ENCODE measurements around the gene SPTLC1.
"Not testable (repeated sequence)": the region's sequence is repeated elsewhere in the genome, so short reads cannot be mapped to it uniquely, and the experiment has no call there.

SPTLC1 gene

DNA sequence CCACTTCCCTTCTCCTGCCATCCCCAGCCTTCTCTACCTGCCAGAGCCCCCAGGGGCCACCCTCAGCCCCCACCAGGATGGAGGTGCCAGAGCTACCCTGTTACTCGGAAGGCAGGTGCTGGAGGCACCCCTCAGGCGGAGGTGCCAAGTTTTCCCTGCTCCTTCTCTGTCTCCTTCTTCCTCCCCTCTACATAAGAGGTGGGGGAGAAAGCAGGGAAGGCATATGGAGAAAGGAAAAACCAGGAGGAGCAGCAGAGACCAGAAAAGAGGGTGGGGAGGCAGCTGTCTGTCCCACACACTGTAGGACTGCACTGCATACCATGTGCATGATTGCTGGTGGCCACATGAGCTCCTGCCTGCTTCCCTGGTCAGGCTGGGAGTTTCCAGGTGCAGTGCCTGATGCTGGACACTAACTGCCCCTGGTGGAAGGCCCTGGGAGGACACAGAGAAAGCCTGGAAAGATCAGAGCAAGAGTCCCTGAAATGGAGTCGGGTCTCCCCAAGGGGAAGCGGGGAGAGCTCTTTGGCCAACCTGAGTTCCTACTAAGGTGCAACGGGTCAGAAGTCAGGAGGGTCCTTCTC lies 23.8 kb upstream of the SPTLC1 start:
- H3K4ac ChIP-seq (ENCODE audit: low read depth, low read length); H3K9ac ChIP-seq (ENCODE audit: low read length); H3K4me1 ChIP-seq (ENCODE audit: control insufficient read depth, low read depth, low read length); H3K36me3 ChIP-seq (ENCODE audit: control insufficient read depth, insufficient read depth, low read length); H3K27ac ChIP-seq (ENCODE audit: low read depth, low read length); H3K23ac ChIP-seq (ENCODE audit: low read length); H2BK120ac ChIP-seq (ENCODE audit: low read depth, low read length); H3K79me1 ChIP-seq (ENCODE audit: low read length); H3K79me2 ChIP-seq (ENCODE audit: control insufficient read depth, insufficient read depth, low read length); H3K27me3 ChIP-seq (ENCODE audit: insufficient read depth, low read length, poor library complexity); H3K4me3 ChIP-seq (ENCODE audit: low read length); H2AK5ac ChIP-seq (ENCODE audit: low read length); H3K4me2 ChIP-seq (ENCODE audit: low read length); H3K18ac ChIP-seq (ENCODE audit: low read length); H3K56ac ChIP-seq (ENCODE audit: low read length); H4K8ac ChIP-seq (ENCODE audit: low read depth, low read length); H2BK5ac ChIP-seq (ENCODE audit: low read length); H2BK15ac ChIP-seq (replicated peaks; ENCODE audit: low read depth); H4K5ac ChIP-seq (ENCODE audit: low read length): not testable (repeated sequence)
- peak; percentile 61 for DNase-seq
- no CpG with 5 or more reads among the region's 5 CpGs for WGBS (ENCODE audit: extremely low coverage, insufficient coverage, low lambda C conversion rate)

GRCh38 chr9:92138157-92138959 lies 23.1 kb upstream of the SPTLC1 start:
- no peaks in the 10 kb centered on the region for H3K4me1 ChIP-seq (ENCODE audit: control insufficient read depth, low read depth, low read length)
- H3K18ac ChIP-seq (ENCODE audit: low read length), result no peak overlapping the region
- no peak overlapping the region for H3K4ac ChIP-seq (ENCODE audit: low read depth, low read length)
- H3K27me3 ChIP-seq (ENCODE audit: insufficient read depth, low read length, poor library complexity), result no peaks in the 10 kb centered on the region
- no peak overlapping the region for H3K23ac ChIP-seq (ENCODE audit: low read length)
- H3K79me2 ChIP-seq (ENCODE audit: control insufficient read depth, insufficient read depth, low read length), result no peaks in the 10 kb centered on the region
- peak overlapping the region; percentile 17 for H3K56ac ChIP-seq (ENCODE audit: low read length)
- H3K36me3 ChIP-seq (ENCODE audit: control insufficient read depth, insufficient read depth, low read length), result no peaks in the 10 kb centered on the region
- no peak overlapping the region for H3K4me2 ChIP-seq (ENCODE audit: low read length)
- H3K27ac ChIP-seq (ENCODE audit: low read depth, low read length), result no peak overlapping the region
- H4K8ac ChIP-seq (ENCODE audit: low read depth, low read length), result no peak overlapping the region
- no peak overlapping the region for H3K9ac ChIP-seq (ENCODE audit: low read length)
- no CpG with 5 or more reads among the region's 22 CpGs for WGBS (ENCODE audit: extremely low coverage, insufficient coverage, low lambda C conversion rate)
- H2BK5ac ChIP-seq (ENCODE audit: low read length), result no peak overlapping the region
- H2BK15ac ChIP-seq (replicated peaks; ENCODE audit: low read depth), result no peak overlapping the region
- DNase-seq, result peak; percentile 66
- no peak overlapping the region for H2AK5ac ChIP-seq (ENCODE audit: low read length)
- no peak overlapping the region for H3K4me3 ChIP-seq (ENCODE audit: low read length)
- H2BK120ac ChIP-seq (ENCODE audit: low read depth, low read length), result no peak overlapping the region
- H3K79me1 ChIP-seq (ENCODE audit: low read length), result no peaks in the 10 kb centered on the region
- no peak overlapping the region for H4K5ac ChIP-seq (ENCODE audit: low read length)

- Histone ChIP-seq H3K79me1 (ENCODE audit: low read length) (no peaks in the 10 kb centered on the region), H3K23ac (ENCODE audit: low read length) (no peak overlapping the region), H3K27ac (ENCODE audit: low read depth, low read length) (no peak overlapping the region), H3K79me2 (ENCODE audit: control insufficient read depth, insufficient read depth, low read length) (no peaks in the 10 kb centered on the region), H3K18ac (ENCODE audit: low read length) (no peak overlapping the region), H3K9ac (ENCODE audit: low read length) (no peak overlapping the region), H3K56ac (ENCODE audit: low read length) (no peak overlapping the region), H2BK5ac (ENCODE audit: low read length) (no peak overlapping the region), H4K8ac (ENCODE audit: low read depth, low read length) (no peak overlapping the region), H2BK15ac (replicated peaks; ENCODE audit: low read depth) (no peak overlapping the region), H2AK5ac (ENCODE audit: low read length) (no peak overlapping the region), H3K27me3 (ENCODE audit: insufficient read depth, low read length, poor library complexity) (no peaks in the 10 kb centered on the region), H4K5ac (ENCODE audit: low read length) (no peak overlapping the region), H3K4ac (ENCODE audit: low read depth, low read length) (no peak overlapping the region), H3K4me1 (ENCODE audit: control insufficient read depth, low read depth, low read length) (no peaks in the 10 kb centered on the region), H2BK120ac (ENCODE audit: low read depth, low read length) (no peak overlapping the region), H3K4me3 (ENCODE audit: low read length) (no peak overlapping the region), H3K36me3 (ENCODE audit: control insufficient read depth, insufficient read depth, low read length) (no peaks in the 10 kb centered on the region), H3K4me2 (ENCODE audit: low read length) (no peak overlapping the region)
- no CpG with 5 or more reads among the region's 19 CpGs for WGBS (ENCODE audit: extremely low coverage, insufficient coverage, low lambda C conversion rate)
- no peak for DNase-seq
Observed at GRCh38 chr9:92136184-92136858, 21.1 kb upstream of the SPTLC1 start.

GRCh38 chr9:92135576-92135975 lies 20.4 kb upstream of the SPTLC1 start:
- no peak overlapping the region for H3K9ac ChIP-seq (ENCODE audit: low read length)
- H3K27me3 ChIP-seq (ENCODE audit: insufficient read depth, low read length, poor library complexity), result no peaks in the 10 kb centered on the region
- no peak overlapping the region for H3K18ac ChIP-seq (ENCODE audit: low read length)
- no peak overlapping the region for H2BK120ac ChIP-seq (ENCODE audit: low read depth, low read length)
- no peak overlapping the region for H4K8ac ChIP-seq (ENCODE audit: low read depth, low read length)
- H3K4me1 ChIP-seq (ENCODE audit: control insufficient read depth, low read depth, low read length), result no peaks in the 10 kb centered on the region
- H3K4me2 ChIP-seq (ENCODE audit: low read length), result no peak overlapping the region
- no peaks in the 10 kb centered on the region for H3K36me3 ChIP-seq (ENCODE audit: control insufficient read depth, insufficient read depth, low read length)
- H3K79me2 ChIP-seq (ENCODE audit: control insufficient read depth, insufficient read depth, low read length), result no peaks in the 10 kb centered on the region
- no peak overlapping the region for H2BK5ac ChIP-seq (ENCODE audit: low read length)
- no peak for DNase-seq
- no CpG with 5 or more reads among the region's 7 CpGs for WGBS (ENCODE audit: extremely low coverage, insufficient coverage, low lambda C conversion rate)
- no peak overlapping the region for H3K4me3 ChIP-seq (ENCODE audit: low read length)
- no peak overlapping the region for H4K5ac ChIP-seq (ENCODE audit: low read length)
- no peak overlapping the region for H3K4ac ChIP-seq (ENCODE audit: low read depth, low read length)
- no peak overlapping the region for H2BK15ac ChIP-seq (replicated peaks; ENCODE audit: low read depth)
- no peak overlapping the region for H2AK5ac ChIP-seq (ENCODE audit: low read length)
- no peak overlapping the region for H3K27ac ChIP-seq (ENCODE audit: low read depth, low read length)
- no peaks in the 10 kb centered on the region for H3K79me1 ChIP-seq (ENCODE audit: low read length)
- no peak overlapping the region for H3K56ac ChIP-seq (ENCODE audit: low read length)
- no peak overlapping the region for H3K23ac ChIP-seq (ENCODE audit: low read length)

DNA sequence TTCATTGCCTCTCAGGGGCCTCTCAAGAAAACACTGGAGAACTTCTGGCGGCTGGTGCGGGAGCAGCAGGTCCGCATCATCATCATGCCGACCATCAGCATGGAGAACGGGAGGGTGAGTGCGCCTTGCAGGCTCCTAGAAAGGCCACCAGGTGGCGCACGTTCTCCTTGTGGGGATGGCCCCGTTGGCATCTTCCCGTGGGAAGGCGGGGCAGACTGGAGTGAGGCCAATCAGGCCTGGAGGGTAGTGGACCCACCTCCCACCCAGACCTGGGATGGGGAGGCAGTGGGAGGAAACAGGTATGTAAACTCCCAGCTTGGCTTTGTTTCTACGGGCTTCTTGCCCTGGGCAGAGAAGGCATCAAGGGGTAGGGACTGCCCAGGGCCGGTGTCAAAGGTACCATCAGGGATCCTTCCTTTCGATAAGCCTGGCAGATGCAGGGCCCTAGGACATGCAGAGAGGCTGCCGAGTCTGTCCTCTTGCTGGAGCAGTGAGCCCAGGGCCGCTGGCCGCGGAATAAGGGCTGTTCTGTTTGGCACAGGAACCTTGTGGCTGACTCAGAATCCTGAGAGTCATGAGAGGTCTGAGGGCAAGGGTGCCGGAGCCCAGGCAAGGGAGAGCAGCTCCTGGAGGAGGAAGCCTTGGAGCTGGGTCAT lies 18.9 kb upstream of the SPTLC1 start:
- H3K18ac ChIP-seq (ENCODE audit: low read length), result no peak overlapping the region
- H4K8ac ChIP-seq (ENCODE audit: low read depth, low read length), result no peak overlapping the region
- no CpG with 5 or more reads among the region's 19 CpGs for WGBS (ENCODE audit: extremely low coverage, insufficient coverage, low lambda C conversion rate)
- H3K27me3 ChIP-seq (ENCODE audit: insufficient read depth, low read length, poor library complexity), result no peaks in the 10 kb centered on the region
- peak overlapping the region; percentile 68 for H3K56ac ChIP-seq (ENCODE audit: low read length)
- H2AK5ac ChIP-seq (ENCODE audit: low read length), result no peak overlapping the region
- H3K36me3 ChIP-seq (ENCODE audit: control insufficient read depth, insufficient read depth, low read length), result no peaks in the 10 kb centered on the region
- H3K4me1 ChIP-seq (ENCODE audit: control insufficient read depth, low read depth, low read length), result no peaks in the 10 kb centered on the region
- no peak overlapping the region for H4K5ac ChIP-seq (ENCODE audit: low read length)
- no peaks in the 10 kb centered on the region for H3K79me2 ChIP-seq (ENCODE audit: control insufficient read depth, insufficient read depth, low read length)
- H3K27ac ChIP-seq (ENCODE audit: low read depth, low read length), result no peak overlapping the region
- no peak overlapping the region for H3K23ac ChIP-seq (ENCODE audit: low read length)
- H3K4me2 ChIP-seq (ENCODE audit: low read length), result no peak overlapping the region
- H3K4me3 ChIP-seq (ENCODE audit: low read length), result no peak overlapping the region
- H2BK5ac ChIP-seq (ENCODE audit: low read length), result no peak overlapping the region
- no peak overlapping the region for H2BK120ac ChIP-seq (ENCODE audit: low read depth, low read length)
- peak; percentile 94 for DNase-seq
- no peak overlapping the region for H2BK15ac ChIP-seq (replicated peaks; ENCODE audit: low read depth)
- H3K4ac ChIP-seq (ENCODE audit: low read depth, low read length), result no peak overlapping the region
- no peak overlapping the region for H3K9ac ChIP-seq (ENCODE audit: low read length)
- no peaks in the 10 kb centered on the region for H3K79me1 ChIP-seq (ENCODE audit: low read length)
